HG03342 (cell line): ENCODE data around the gene MYCL.
"Not testable (repeated sequence)": the region's sequence is repeated elsewhere in the genome, so short reads cannot be mapped to it uniquely, and the experiment has no call there.

Experiments
- ATAC-seq: cut with Tn5 transposase; IDR thresholded peaks from one replicate; pipeline ENCODE4 v1.9.1; 2021; ENCODE audit warnings: mild to moderate bottlenecking, moderate library complexity; ENCODE audit not compliant: unreplicated experiment

The MYCL gene

GRCh38 chr1:39892601-39893595 lies 8.8 kb downstream of the MYCL start:
- no peak for ATAC-seq

- no peak for ATAC-seq
Measured at GRCh38 chr1:39890880-39891279, 10.8 kb downstream of the MYCL start.

- no peak for ATAC-seq
Measured at GRCh38 chr1:39890273-39890672, 11.4 kb downstream of the MYCL start.

GRCh38 chr1:39886757-39887231 lies 14.9 kb downstream of the MYCL start:
- no peak for ATAC-seq

GRCh38 chr1:39885516-39885915 lies 16.2 kb downstream of the MYCL start:
- ATAC-seq: no peak

GRCh38 chr1:39882152-39882551 lies 19.6 kb downstream of the MYCL start:
- ATAC-seq: no peak

GRCh38 chr1:39877980-39878956 lies 23.4 kb downstream of the MYCL start:
- ATAC-seq: no peak

- no peak for ATAC-seq
Measured at GRCh38 chr1:39877231-39877778, 24.4 kb downstream of the MYCL start.

GRCh38 chr1:39876144-39876543 lies 25.6 kb downstream of the MYCL start:
- ATAC-seq: no peak

GRCh38 chr1:39872698-39873097 lies 29.0 kb downstream of the MYCL start:
- ATAC-seq: no peak

GRCh38 chr1:39871796-39872195 lies 29.9 kb downstream of the MYCL start:
- no peak for ATAC-seq

- not testable (repeated sequence) for ATAC-seq
Measured at GRCh38 chr1:39871043-39871442, 30.7 kb downstream of the MYCL start.

GRCh38 chr1:39869538-39870112 lies 32.1 kb downstream of the MYCL start:
- ATAC-seq: not testable (repeated sequence)

- no peak for ATAC-seq
Measured at GRCh38 chr1:39866767-39867166, 35.0 kb downstream of the MYCL start.

- ATAC-seq: no peak
Measured at GRCh38 chr1:39865762-39866161, 36.0 kb downstream of the MYCL start.

GRCh38 chr1:39863177-39863576 lies 38.5 kb downstream of the MYCL start:
- ATAC-seq: no peak

- ATAC-seq: no peak
Measured at GRCh38 chr1:39861003-39861402, 40.7 kb downstream of the MYCL start.

- no peak for ATAC-seq
Measured at GRCh38 chr1:39859859-39860812, 41.6 kb downstream of the MYCL start.

- no peak for ATAC-seq
Measured at GRCh38 chr1:39858315-39858714, 43.4 kb downstream of the MYCL start.
